Liver (tissue), 9 donors: ENCODE data around the gene COX7A2. TPM values are rescaled to one million over a fixed set of nuclear protein-coding genes. Genes with fewer than 3 reads are reported as not detected.

ENCODE experiments used
- DNase-seq: peaks from one replicate; pipeline ENCODE4 v3.0.0-alpha.2; 2017; ENCODE audit warnings: low spot score
- H3K27ac ChIP-seq, 2 donors: one replicate each; pipeline ENCODE4 v1.7.0; 2013; ENCODE audit warnings: inconsistent platforms in 2 of 2, low read length in 2 of 2, control low read depth in 1 of 2, low read depth in 1 of 2, mild to moderate bottlenecking in 1 of 2
- H3K27me3 ChIP-seq, 4 donors: one replicate each; pipeline versions ENCODE4 v1.6.1 to v1.7.0; 2013; ENCODE audit warnings: low read length in 3 of 4, inconsistent platforms in 1 of 4, mild to moderate bottlenecking in 1 of 4, moderate library complexity in 1 of 4; ENCODE audit not compliant: control insufficient read depth in 4 of 4, insufficient read depth in 4 of 4
- H3K36me3 ChIP-seq, 4 donors: one replicate each; pipeline versions ENCODE4 v1.6.1 to v1.7.0; 2013; ENCODE audit warnings: low read length in 3 of 4, mild to moderate bottlenecking in 3 of 4, low read depth in 1 of 4, moderate library complexity in 1 of 4; ENCODE audit not compliant: control insufficient read depth in 4 of 4, insufficient read depth in 3 of 4
- H3K4me1 ChIP-seq, 4 donors: one replicate each; pipeline versions ENCODE4 v1.6.1 to v1.7.0; 2013; ENCODE audit warnings: low read length in 3 of 4, mild to moderate bottlenecking in 3 of 4, moderate library complexity in 1 of 4; ENCODE audit not compliant: control insufficient read depth in 4 of 4, insufficient read depth in 4 of 4
- H3K4me3 ChIP-seq, 3 donors: one replicate each; pipeline versions ENCODE4 v1.6.1 to v1.7.0; 2013; ENCODE audit warnings: low read length in 3 of 3, control low read depth in 1 of 3, low read depth in 1 of 3, mild to moderate bottlenecking in 1 of 3
- H3K9ac ChIP-seq, 2 donors: one replicate each; pipeline ENCODE4 v1.7.0; 2013; ENCODE audit warnings: low read length in 2 of 2, mild to moderate bottlenecking in 2 of 2, moderate library complexity in 2 of 2, control low read depth in 1 of 2, low read depth in 1 of 2
- H3K9me3 ChIP-seq, 4 donors: one replicate each; pipeline versions ENCODE4 v1.6.1 to v1.7.0; 2013; ENCODE audit warnings: low read length in 3 of 4; ENCODE audit not compliant: control insufficient read depth in 4 of 4
- ATF3 ChIP-seq: IDR thresholded peaks from 2 replicates; pipeline ENCODE4 v1.6.1; 2016; ENCODE audit warnings: antibody characterized with exemption
- CTCF ChIP-seq: fragments of 150-350 bp; IDR thresholded peaks from 2 replicates; pipeline ENCODE4 v1.5.1; 2017; ENCODE audit warnings: improper control_type of control experiment, low read depth, low read length; ENCODE audit not compliant: missing input control
- EGR1 ChIP-seq, 2 donors: IDR thresholded peaks; 2 replicates each; pipeline ENCODE4 v1.6.1; 2016 to 2018; ENCODE audit warnings: antibody characterized with exemption in 2 of 2, low read depth in 2 of 2
- FOXA1 ChIP-seq: IDR thresholded peaks from 2 replicates; pipeline ENCODE4 v1.6.1; 2016; ENCODE audit warnings: antibody characterized with exemption
- GABPA ChIP-seq, 2 donors: IDR thresholded peaks in 1 of 2; conservative IDR thresholded peaks in 1 of 2; 2 replicates each; pipeline ENCODE4 v1.6.1; 2016; ENCODE audit warnings: antibody characterized with exemption in 2 of 2, mild to moderate bottlenecking in 1 of 2, moderate library complexity in 1 of 2
- HNF4A ChIP-seq, 2 donors: conservative IDR thresholded peaks; 2 replicates each; pipeline ENCODE4 v1.6.1; 2016; ENCODE audit warnings: antibody characterized with exemption in 2 of 2, mild to moderate bottlenecking in 2 of 2
- HNF4G ChIP-seq: IDR thresholded peaks from 2 replicates; pipeline ENCODE4 v1.6.1; 2016; ENCODE audit warnings: antibody characterized with exemption
- JUND ChIP-seq, 2 donors: IDR thresholded peaks; 2 replicates each; pipeline ENCODE4 v1.6.1; 2016; ENCODE audit warnings: antibody characterized with exemption in 2 of 2
- MAX ChIP-seq: IDR thresholded peaks from 2 replicates; pipeline ENCODE4 v1.6.1; 2016; ENCODE audit warnings: antibody characterized with exemption
- NR2F2 ChIP-seq: IDR thresholded peaks from 2 replicates; pipeline ENCODE4 v1.6.1; 2016; ENCODE audit warnings: antibody characterized with exemption
- RAD21 ChIP-seq, 2 donors: IDR thresholded peaks; 2 replicates each; pipeline ENCODE4 v1.6.1; 2016; ENCODE audit warnings: antibody characterized with exemption in 2 of 2, mild to moderate bottlenecking in 2 of 2
- RXRA ChIP-seq, 2 donors: IDR thresholded peaks; 2 replicates each; pipeline ENCODE4 v1.6.1; 2017 to 2018; ENCODE audit warnings: antibody characterized with exemption in 2 of 2, mild to moderate bottlenecking in 1 of 2
- SP1 ChIP-seq: IDR thresholded peaks from 2 replicates; pipeline ENCODE4 v1.6.1; 2018; ENCODE audit warnings: antibody characterized with exemption, mild to moderate bottlenecking
- TAF1 ChIP-seq: conservative IDR thresholded peaks from 2 replicates; pipeline ENCODE4 v1.6.1; 2016; ENCODE audit warnings: antibody characterized with exemption, mild to moderate bottlenecking
- YY1 ChIP-seq: IDR thresholded peaks from 2 replicates; pipeline ENCODE4 v1.6.1; 2016; ENCODE audit warnings: antibody characterized with exemption, mild to moderate bottlenecking
- ZBTB33 ChIP-seq: IDR thresholded peaks from 2 replicates; pipeline ENCODE4 v1.6.1; 2016; ENCODE audit warnings: antibody characterized with exemption
- whole genome bisulfite sequencing: extraction: QIAGEN DNeasy Blood & Tissue Kit; methylation state at CpG from one replicate; pipeline ENCODE4 v1.1.7; 2013; 5-methylcytosine and 5-hydroxymethylcytosine counted together
- polyA plus RNA-seq, 2 donors: library from polyadenylated mRNA; stranded (reverse) in 1 of 2; unstranded in 1 of 2; fragments of 200-250 nt in 1 of 2; fragments of >200 nt in 1 of 2; fragmentation: Nextera tagmentation in 1 of 2; extraction: Ambion mirVana in 1 of 2; gene quantifications; one replicate each; pipeline versions ENCODE4 v1.2.1 to v1.2.3, GENCODE V29; 2013 to 2015
- total RNA-seq, 2 donors: library from RNA; depleted of rRNA; stranded (reverse); fragments of >200 nt; gene quantifications; one replicate each; pipeline ENCODE4 v1.2.3, GENCODE V29; 2014
- TF ChIP-seq, protein P1 (sequence below): IDR thresholded peaks from 2 replicates; pipeline ENCODE4 v1.6.1; 2016; ENCODE audit warnings: antibody characterized with exemption, mild to moderate bottlenecking
- donor health status: healthy.
- donor health status: healthy.
- donor health status: healthy.
- donor health status: healthy.
- donor health status: healthy.

Gene COX7A2
- total and polyA plus RNA-seq, 4 donors = 69.8 to 583 (median 289) TPM

DNA sequence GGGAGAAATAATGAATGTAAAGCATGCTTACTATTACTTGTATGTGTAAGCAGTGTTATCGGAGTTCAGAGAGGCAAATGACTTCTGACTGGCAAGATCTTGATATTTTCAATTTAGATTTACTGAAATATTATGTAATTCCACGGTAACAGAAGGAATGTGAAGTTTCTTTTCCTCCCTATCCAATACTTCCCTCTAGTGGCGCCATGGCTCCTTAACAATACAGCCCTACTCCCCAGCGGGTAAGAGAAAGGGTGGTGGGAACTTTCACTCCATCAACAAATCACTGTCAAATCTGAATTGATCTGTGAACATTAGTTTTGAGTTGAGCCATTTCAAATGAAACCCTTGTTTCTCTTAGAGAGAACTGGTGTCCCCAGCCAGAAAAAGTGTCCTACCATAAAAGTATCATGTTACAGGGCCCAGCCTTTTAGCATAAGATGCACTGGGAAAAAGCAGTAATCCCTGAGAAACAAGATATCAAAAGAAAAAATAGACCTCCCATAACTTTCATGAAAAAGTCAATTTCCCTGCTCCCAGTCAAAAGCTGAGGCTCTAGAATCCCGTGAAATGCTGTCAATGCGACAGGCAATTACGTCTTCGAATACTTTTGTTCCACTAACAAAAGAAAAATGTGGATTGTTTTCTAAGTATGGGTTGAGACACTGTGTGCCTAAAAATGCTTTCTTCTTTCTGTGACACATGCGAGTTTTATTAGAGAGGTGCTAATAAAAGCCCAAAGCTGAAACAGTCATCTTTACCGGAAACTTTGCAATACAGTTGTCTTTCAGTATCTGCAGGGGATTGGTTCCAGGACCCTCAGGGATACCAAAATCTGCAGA is 12.9 kb downstream of the COX7A2 start:
- Histone ChIP-seq H3K4me1 (peaks cover 1 to 20% (median 7%) of the 10 kb centered on the region in 4 donors), H3K36me3 (no peaks in the 10 kb centered on the region), H3K9ac (no peak overlapping the region), H3K9me3 (no peaks in the 10 kb centered on the region), H3K27me3 (no peaks in the 10 kb centered on the region), H3K4me3 (no peak overlapping the region), H3K27ac (no peak overlapping the region)
- no peak for DNase-seq
- WGBS = 55% methylated on average over 10 of the region's 10 CpGs
- peak in 1 of 2 donors; percentile 11 for TF ChIP-seq RXRA (IDR thresholded peaks at IDR 0.05)
- no peak for TF ChIP-seq ZBTB33
- TF ChIP-seq RAD21 (IDR thresholded peaks at IDR 0.05) = peak; percentile 96
- no peak for TF ChIP-seq YY1
- TF ChIP-seq TAF1 = no peak
- no peak for TF ChIP-seq HNF4A (conservative IDR thresholded peaks at IDR 0.05)
- peak; percentile 87 for TF ChIP-seq CTCF

- DNase-seq = no peak
- peaks cover 9 to 42% (median 29%) of the 10 kb centered on the region in 4 donors for H3K4me1 ChIP-seq
- WGBS = 36% methylated on average over 6 of the region's 6 CpGs
- peak; percentile 58 to 69 for TF ChIP-seq RXRA (IDR thresholded peaks at IDR 0.05)
- peak; percentile 92 for TF ChIP-seq YY1
- peak; percentile 77 for TF ChIP-seq MAX
- no peak for TF ChIP-seq TAF1
- TF ChIP-seq HNF4A (conservative IDR thresholded peaks at IDR 0.05) = peak; percentile 61 to 71
- peak; percentile 11 for TF ChIP-seq HNF4G
- no peak for TF ChIP-seq RAD21 (IDR thresholded peaks at IDR 0.05)
- TF ChIP-seq FOXA1 = no peak
- TF ChIP-seq ATF3 = peak; percentile 16
- TF ChIP-seq ZBTB33 = peak; percentile 66
- TF ChIP-seq GABPA (IDR thresholded peaks at IDR 0.05 in 1 of 2, conservative IDR thresholded peaks at IDR 0.05 in 1 of 2) = peak in 1 of 2 donors; percentile 49
- TF ChIP-seq JUND (IDR thresholded peaks at IDR 0.05) = no peak
- TF ChIP-seq EGR1 (IDR thresholded peaks at IDR 0.05; ENCODE audit: low read depth in 2 of 2) = peak in 1 of 2 donors; percentile 60
- TF ChIP-seq, protein P1, sequence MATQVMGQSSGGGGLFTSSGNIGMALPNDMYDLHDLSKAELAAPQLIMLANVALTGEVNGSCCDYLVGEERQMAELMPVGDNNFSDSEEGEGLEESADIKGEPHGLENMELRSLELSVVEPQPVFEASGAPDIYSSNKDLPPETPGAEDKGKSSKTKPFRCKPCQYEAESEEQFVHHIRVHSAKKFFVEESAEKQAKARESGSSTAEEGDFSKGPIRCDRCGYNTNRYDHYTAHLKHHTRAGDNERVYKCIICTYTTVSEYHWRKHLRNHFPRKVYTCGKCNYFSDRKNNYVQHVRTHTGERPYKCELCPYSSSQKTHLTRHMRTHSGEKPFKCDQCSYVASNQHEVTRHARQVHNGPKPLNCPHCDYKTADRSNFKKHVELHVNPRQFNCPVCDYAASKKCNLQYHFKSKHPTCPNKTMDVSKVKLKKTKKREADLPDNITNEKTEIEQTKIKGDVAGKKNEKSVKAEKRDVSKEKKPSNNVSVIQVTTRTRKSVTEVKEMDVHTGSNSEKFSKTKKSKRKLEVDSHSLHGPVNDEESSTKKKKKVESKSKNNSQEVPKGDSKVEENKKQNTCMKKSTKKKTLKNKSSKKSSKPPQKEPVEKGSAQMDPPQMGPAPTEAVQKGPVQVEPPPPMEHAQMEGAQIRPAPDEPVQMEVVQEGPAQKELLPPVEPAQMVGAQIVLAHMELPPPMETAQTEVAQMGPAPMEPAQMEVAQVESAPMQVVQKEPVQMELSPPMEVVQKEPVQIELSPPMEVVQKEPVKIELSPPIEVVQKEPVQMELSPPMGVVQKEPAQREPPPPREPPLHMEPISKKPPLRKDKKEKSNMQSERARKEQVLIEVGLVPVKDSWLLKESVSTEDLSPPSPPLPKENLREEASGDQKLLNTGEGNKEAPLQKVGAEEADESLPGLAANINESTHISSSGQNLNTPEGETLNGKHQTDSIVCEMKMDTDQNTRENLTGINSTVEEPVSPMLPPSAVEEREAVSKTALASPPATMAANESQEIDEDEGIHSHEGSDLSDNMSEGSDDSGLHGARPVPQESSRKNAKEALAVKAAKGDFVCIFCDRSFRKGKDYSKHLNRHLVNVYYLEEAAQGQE = peak; percentile 49
- TF ChIP-seq CTCF = no peak
- no peak for TF ChIP-seq NR2F2
- TF ChIP-seq SP1 = peak; percentile 79
Observed at GRCh38 chr6:75224303-75224926, 19.2 kb downstream of the COX7A2 start.

More at GRCh38 chr6:75224303-75224926, 19.2 kb downstream of the COX7A2 start:
- Histone ChIP-seq H3K4me3 (no peak overlapping the region), H3K36me3 (no peaks in the 10 kb centered on the region), H3K9me3 (no peaks in the 10 kb centered on the region), H3K9ac (no peak overlapping the region), H3K27ac (peak overlapping the region; percentile 55 to 87), H3K27me3 (no peaks in the 10 kb centered on the region)
